Glutamatergic neuron (in vitro differentiated cells): ENCODE measurements around the gene NPTXR. TPM values are rescaled to one million over a fixed set of nuclear protein-coding genes. Genes with fewer than 3 reads are reported as not detected.

Experiments
- DNase-seq: peaks from one replicate; pipeline ENCODE4 v3.0.0; 2022
- H3K27ac Mint-ChIP-seq: one replicate; pipeline ENCODE4 v1.8.0; 2020; ENCODE audit warnings: mild to moderate bottlenecking, mixed read lengths, inconsistent platforms; ENCODE audit not compliant: unreplicated experiment
- H3K27me3 Mint-ChIP-seq: one replicate; pipeline ENCODE4 v1.8.0; 2020; ENCODE audit warnings: mild to moderate bottlenecking, moderate library complexity, mixed read lengths, inconsistent platforms; ENCODE audit not compliant: unreplicated experiment
- H3K36me3 Mint-ChIP-seq: one replicate; pipeline ENCODE4 v1.8.0; 2020; ENCODE audit warnings: mild to moderate bottlenecking, mixed read lengths, inconsistent platforms; ENCODE audit not compliant: unreplicated experiment
- H3K4me1 Mint-ChIP-seq: one replicate; pipeline ENCODE4 v1.8.0; 2020; ENCODE audit warnings: mild to moderate bottlenecking, low read depth, mixed read lengths, inconsistent platforms; ENCODE audit not compliant: unreplicated experiment
- H3K4me3 Mint-ChIP-seq: one replicate; pipeline ENCODE4 v1.8.0; 2020; ENCODE audit warnings: mild to moderate bottlenecking, mixed read lengths, inconsistent platforms; ENCODE audit not compliant: unreplicated experiment
- H3K9me3 Mint-ChIP-seq: one replicate; pipeline ENCODE4 v1.8.0; 2020; ENCODE audit warnings: mild to moderate bottlenecking, moderate library complexity, mixed read lengths, inconsistent platforms; ENCODE audit not compliant: unreplicated experiment
- total RNA-seq: library from RNA; stranded (reverse); fragmentation: NEBNext Ultra II Directional; extraction: Animal tissue kit (Norgen Biotek cat#: 25700); gene quantifications from one replicate; pipeline ENCODE4 v1.2.1, GENCODE V29; 2021; ENCODE audit not compliant: unreplicated experiment
- TF ChIP-seq, protein P1 (sequence below): fragments of 200-600 bp; sonication (generic); IDR thresholded peaks from one replicate; pipeline ENCODE4 v1.5.0; 2021; ENCODE audit not compliant: partially characterized antibody, unreplicated experiment

Gene NPTXR
- total RNA-seq, 1 donor from 2014 or later = 9.2 TPM

DNA sequence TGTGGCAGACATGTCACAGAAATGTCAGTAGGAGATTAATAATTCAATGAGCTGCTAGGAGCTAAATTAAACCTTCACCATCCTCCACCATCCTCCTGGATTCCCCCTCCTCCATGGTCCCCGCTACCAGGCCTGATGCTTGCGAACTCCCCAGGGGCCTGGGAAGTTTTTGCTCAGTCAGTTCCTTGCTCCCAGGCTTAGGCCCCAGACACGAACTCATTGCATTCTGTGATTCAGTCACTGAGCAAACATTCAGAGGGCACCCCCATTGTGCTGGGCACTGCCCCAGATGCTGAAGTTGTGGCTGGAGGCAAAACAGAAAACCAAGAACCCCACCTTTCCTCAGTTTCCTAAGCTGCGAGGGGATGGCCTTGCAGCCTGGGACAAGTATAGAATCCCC lies 14.3 kb downstream of the NPTXR start:
- TF ChIP-seq, protein P1, sequence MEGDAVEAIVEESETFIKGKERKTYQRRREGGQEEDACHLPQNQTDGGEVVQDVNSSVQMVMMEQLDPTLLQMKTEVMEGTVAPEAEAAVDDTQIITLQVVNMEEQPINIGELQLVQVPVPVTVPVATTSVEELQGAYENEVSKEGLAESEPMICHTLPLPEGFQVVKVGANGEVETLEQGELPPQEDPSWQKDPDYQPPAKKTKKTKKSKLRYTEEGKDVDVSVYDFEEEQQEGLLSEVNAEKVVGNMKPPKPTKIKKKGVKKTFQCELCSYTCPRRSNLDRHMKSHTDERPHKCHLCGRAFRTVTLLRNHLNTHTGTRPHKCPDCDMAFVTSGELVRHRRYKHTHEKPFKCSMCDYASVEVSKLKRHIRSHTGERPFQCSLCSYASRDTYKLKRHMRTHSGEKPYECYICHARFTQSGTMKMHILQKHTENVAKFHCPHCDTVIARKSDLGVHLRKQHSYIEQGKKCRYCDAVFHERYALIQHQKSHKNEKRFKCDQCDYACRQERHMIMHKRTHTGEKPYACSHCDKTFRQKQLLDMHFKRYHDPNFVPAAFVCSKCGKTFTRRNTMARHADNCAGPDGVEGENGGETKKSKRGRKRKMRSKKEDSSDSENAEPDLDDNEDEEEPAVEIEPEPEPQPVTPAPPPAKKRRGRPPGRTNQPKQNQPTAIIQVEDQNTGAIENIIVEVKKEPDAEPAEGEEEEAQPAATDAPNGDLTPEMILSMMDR = no peak
- Mint-ChIP-seq H3K27me3 (peaks cover 1% of the 10 kb centered on the region), H3K4me3 (no peak overlapping the region), H3K9me3 (peaks cover 3% of the 10 kb centered on the region), H3K4me1 (peaks cover 5% of the 10 kb centered on the region), H3K27ac (no peak overlapping the region), H3K36me3 (no peaks in the 10 kb centered on the region)
- peak; percentile 9 for DNase-seq

DNA sequence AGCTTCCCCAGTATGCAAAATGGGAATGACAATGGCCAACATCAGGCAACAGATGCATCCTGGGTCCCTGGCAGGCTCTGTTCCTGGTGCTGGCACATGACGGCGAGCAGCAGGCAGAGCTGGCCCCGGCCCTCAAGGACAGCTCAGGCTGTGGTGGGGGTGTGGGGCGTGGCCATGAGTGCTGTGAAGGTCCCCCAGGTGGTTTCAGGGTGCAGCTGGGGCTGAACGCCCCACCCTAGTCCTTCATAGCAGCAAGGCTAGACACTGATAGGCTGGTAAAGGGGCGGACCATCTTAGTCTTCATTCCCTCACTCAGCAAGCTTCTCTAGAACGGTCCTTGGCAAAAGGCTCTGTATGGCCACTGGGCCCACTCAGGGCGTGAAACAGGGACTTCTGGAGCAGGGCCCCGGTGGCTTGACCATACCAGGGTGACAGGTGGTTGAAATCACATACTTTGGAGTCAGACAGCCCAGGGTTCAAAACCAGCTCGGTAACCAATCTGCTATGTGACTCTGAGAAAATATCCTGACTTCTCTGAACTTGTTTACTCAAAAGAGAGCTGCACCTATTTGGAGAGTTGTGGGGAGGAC lies 15.1 kb downstream of the NPTXR start:
- Mint-ChIP-seq H3K4me3 (no peak overlapping the region), H3K36me3 (no peaks in the 10 kb centered on the region), H3K27ac (no peak overlapping the region)

DNA sequence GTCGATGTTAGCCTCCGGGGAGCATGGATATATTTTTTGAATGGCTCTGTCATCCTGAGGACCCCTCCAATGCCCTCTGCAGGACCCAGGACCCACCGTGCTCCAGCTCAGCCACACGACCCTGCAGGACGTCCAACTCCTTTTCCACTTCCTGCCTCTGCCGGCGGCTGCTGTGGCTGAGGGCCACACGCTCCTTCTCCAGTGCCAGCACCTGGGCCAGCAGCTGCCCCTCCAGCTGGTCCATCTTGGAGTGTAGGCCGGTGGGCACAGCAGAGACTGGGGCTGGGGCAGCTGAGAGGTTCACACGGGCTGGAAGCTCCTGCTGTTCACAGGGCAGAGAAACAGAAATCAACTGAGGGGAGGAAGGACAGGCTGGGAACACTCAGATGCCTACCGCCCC lies 15.6 kb downstream of the NPTXR start:
- TF ChIP-seq, protein P1 = no peak
- no peak for DNase-seq
- H3K36me3 Mint-ChIP-seq = no peaks in the 10 kb centered on the region
- peaks cover 3% of the 10 kb centered on the region for H3K27me3 Mint-ChIP-seq
- H3K4me1 Mint-ChIP-seq = no peaks in the 10 kb centered on the region
- peaks cover 3% of the 10 kb centered on the region for H3K9me3 Mint-ChIP-seq
- H3K27ac Mint-ChIP-seq = no peak overlapping the region
- H3K4me3 Mint-ChIP-seq = no peak overlapping the region

More for the DNA sequence above, 15.1 kb downstream of the NPTXR start:
- H3K27me3 Mint-ChIP-seq = peaks cover 3% of the 10 kb centered on the region
- DNase-seq = peak; percentile 11
- TF ChIP-seq, protein P1 = no peak
- H3K9me3 Mint-ChIP-seq = peaks cover 3% of the 10 kb centered on the region
- no peaks in the 10 kb centered on the region for H3K4me1 Mint-ChIP-seq

DNA sequence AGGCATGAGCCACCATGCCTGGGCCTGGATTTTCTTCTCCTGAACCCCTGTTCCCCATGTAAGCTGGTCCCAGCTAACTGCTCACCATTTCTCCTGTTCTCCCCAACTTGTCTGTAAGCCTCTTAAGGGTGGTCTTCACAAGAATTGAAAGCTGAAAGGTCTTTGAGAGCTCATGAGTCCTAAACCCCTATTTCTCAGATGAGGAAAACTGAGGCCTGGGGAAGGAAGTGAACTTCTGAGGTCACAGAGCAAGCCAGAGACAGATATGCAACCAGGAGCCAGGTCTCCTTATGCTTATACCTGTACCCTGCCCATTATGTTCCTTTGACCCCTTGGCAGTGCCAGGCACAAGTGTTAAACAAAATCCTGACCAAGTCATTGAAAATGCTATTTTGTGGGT lies 16.3 kb downstream of the NPTXR start:
- Mint-ChIP-seq H3K4me1 (no peaks in the 10 kb centered on the region), H3K27me3 (peaks cover 3% of the 10 kb centered on the region), H3K4me3 (no peak overlapping the region), H3K9me3 (peaks cover 3% of the 10 kb centered on the region), H3K27ac (no peak overlapping the region), H3K36me3 (no peaks in the 10 kb centered on the region)
- no peak for DNase-seq
- TF ChIP-seq, protein P1 = no peak

DNA sequence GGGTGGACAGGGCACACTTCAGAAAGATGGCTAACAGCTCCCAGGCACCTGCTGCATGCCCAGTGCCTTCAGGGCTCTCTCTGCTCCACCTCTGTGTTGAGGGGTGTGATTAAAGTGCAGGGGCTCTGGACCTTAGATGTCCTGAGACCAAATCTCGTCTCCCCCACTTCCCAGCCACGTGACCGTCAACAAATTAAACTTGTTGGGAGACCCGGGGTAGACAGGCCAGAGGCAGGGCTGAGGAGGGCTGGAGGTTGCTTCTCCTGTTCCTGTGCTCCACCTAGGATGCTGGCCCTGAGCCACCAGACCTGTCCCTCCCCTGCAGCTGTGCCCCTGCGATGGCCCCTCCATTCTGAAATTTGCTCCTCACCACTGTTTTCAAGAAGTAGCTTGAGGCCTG lies 17.0 kb downstream of the NPTXR start:
- no peak overlapping the region for H3K4me3 Mint-ChIP-seq

More for the DNA sequence above, 17.0 kb downstream of the NPTXR start:
- peaks cover 3% of the 10 kb centered on the region for H3K27me3 Mint-ChIP-seq
- H3K9me3 Mint-ChIP-seq = peaks cover 3% of the 10 kb centered on the region
- no peak for DNase-seq
- no peaks in the 10 kb centered on the region for H3K36me3 Mint-ChIP-seq
- no peak overlapping the region for H3K27ac Mint-ChIP-seq
- TF ChIP-seq, protein P1 = no peak
- no peaks in the 10 kb centered on the region for H3K4me1 Mint-ChIP-seq
